Activated T-cell treated with anti-CD3 and anti-CD28 coated beads, Interleukin-2, amount 50 U/mL, for 72 hours (primary cell): Measurements from ENCODE around the gene ORM2. TPM values are rescaled to one million over a fixed set of nuclear protein-coding genes. Genes with fewer than 3 reads are reported as not detected.

Experiments used
- ATAC-seq, 2 donors: fragments of 150-1000 bp; cut with Tn5 transposase; replicated peaks in 1 of 2; 2 replicates each; pipeline ENCODE4 v1.10.0; 2021; ENCODE audit warnings: moderate library complexity in 2 of 2, mild to moderate bottlenecking in 1 of 2
- DNase-seq, 2 donors: peaks; one replicate each; pipeline ENCODE4 v3.0.0; 2021 to 2022; ENCODE audit warnings: mixed read lengths in 1 of 2
- H3K27ac Mint-ChIP-seq: one replicate; pipeline ENCODE4 v1.8.0; 2022; ENCODE audit warnings: mild to moderate bottlenecking, moderate library complexity, mixed read lengths
- H3K27me3 Mint-ChIP-seq: one replicate; pipeline ENCODE4 v1.8.0; 2022; ENCODE audit warnings: low read depth, mixed read lengths
- H3K36me3 Mint-ChIP-seq, 2 donors: one replicate each; pipeline ENCODE4 v1.8.0; 2022; ENCODE audit warnings: mixed read lengths in 2 of 2, mild to moderate bottlenecking in 1 of 2; ENCODE audit not compliant: insufficient read depth in 2 of 2
- H3K4me1 Mint-ChIP-seq: one replicate; pipeline ENCODE4 v1.8.0; 2022; ENCODE audit warnings: low read depth, mixed read lengths
- H3K4me3 Mint-ChIP-seq, 2 donors: one replicate each; pipeline ENCODE4 v1.8.0; 2022; ENCODE audit warnings: mild to moderate bottlenecking in 2 of 2, mixed read lengths in 2 of 2, moderate library complexity in 2 of 2
- H3K9me3 Mint-ChIP-seq, 2 donors: one replicate each; pipeline ENCODE4 v1.8.0; 2022; ENCODE audit warnings: mixed read lengths in 2 of 2
- total RNA-seq, 2 donors: library from RNA; stranded (reverse); gene quantifications; one replicate each; pipeline ENCODE4 v1.2.3, GENCODE V29; 2022

The ORM2 gene
- total RNA-seq, 2 donors from 2014 or later: not detected

DNA sequence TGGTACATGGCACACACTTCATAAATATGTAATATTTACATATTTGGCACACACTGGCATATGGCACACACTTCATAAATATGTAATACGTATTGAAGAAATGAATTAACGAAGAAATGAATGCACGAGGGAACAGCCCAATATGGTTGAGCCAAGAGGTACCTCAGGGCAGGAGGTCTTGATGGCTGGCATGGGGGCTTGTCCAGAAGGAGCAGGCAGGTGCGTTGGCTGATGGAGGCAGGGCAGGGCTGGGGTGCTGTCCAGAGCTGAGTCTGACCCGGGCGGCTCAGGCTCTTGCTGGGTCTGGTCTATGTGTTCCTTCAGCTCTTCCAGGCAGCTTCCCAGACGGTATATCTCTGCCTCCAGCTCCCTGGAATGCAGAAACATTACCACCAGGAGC is 31.9 kb downstream of the ORM2 start:
- no peak for ATAC-seq
- no peak for DNase-seq
- no peak overlapping the region for H3K4me3 Mint-ChIP-seq
- peaks cover 65% of the 10 kb centered on the region for H3K4me1 Mint-ChIP-seq
- peaks cover 22 to 61% of the 10 kb centered on the region in 2 donors for H3K36me3 Mint-ChIP-seq
- peak overlapping the region; percentile 93 for H3K27ac Mint-ChIP-seq
- H3K27me3 Mint-ChIP-seq: no peaks in the 10 kb centered on the region
- H3K9me3 Mint-ChIP-seq: no peaks in the 10 kb centered on the region

DNA sequence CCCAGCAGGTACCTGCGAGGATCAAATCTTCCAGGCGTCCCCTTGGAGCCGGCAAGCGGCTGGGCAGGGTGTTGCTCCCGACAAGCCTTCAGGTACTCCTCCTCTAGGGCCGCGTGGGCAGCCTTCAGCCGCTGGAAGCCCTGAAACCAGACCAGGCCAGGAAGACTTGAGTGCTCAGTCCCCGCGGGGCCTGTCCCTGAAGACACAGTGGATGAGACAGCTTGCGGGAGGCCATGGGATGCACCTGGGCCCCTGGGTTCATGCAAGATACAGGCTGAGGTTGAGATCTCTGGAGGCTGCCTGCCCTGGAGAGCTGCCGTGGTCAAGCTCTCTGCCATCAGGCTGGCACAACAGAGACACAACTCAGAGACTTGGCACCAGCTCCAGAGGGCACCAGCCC is 32.7 kb downstream of the ORM2 start:
- no peaks in the 10 kb centered on the region for H3K9me3 Mint-ChIP-seq
- H3K4me1 Mint-ChIP-seq: peaks cover 73% of the 10 kb centered on the region
- peaks cover 20 to 63% of the 10 kb centered on the region in 2 donors for H3K36me3 Mint-ChIP-seq
- H3K27ac Mint-ChIP-seq: peak overlapping the region; percentile 95
- no peaks in the 10 kb centered on the region for H3K27me3 Mint-ChIP-seq
- no peak overlapping the region for H3K4me3 Mint-ChIP-seq
- ATAC-seq (no peak), DNase-seq (no peak)

- peak; percentile 57 to 59 for ATAC-seq
- Mint-ChIP-seq H3K9me3 (no peaks in the 10 kb centered on the region), H3K27me3 (no peaks in the 10 kb centered on the region), H3K4me1 (peaks cover 80% of the 10 kb centered on the region), H3K27ac (peak overlapping the region; percentile 95), H3K4me3 (peak overlapping the region; percentile 66 to 69), H3K36me3 (peaks cover 17 to 64% of the 10 kb centered on the region in 2 donors)
- DNase-seq: no peak
Measured at GRCh38 chr9:114363424-114363823, 33.8 kb downstream of the ORM2 start.

GRCh38 chr9:114364134-114365041 is 34.7 kb downstream of the ORM2 start:
- Mint-ChIP-seq H3K9me3 (no peaks in the 10 kb centered on the region), H3K27ac (peak overlapping the region; percentile 95), H3K36me3 (peaks cover 17 to 65% of the 10 kb centered on the region in 2 donors), H3K4me1 (peaks cover 80% of the 10 kb centered on the region), H3K27me3 (no peaks in the 10 kb centered on the region), H3K4me3 (peak overlapping the region; percentile 66 to 69)
- ATAC-seq: peak; percentile 13 to 29
- no peak for DNase-seq

- no peaks in the 10 kb centered on the region for H3K27me3 Mint-ChIP-seq
- ATAC-seq (no peak), DNase-seq (no peak)
- peaks cover 21 to 65% of the 10 kb centered on the region in 2 donors for H3K36me3 Mint-ChIP-seq
- H3K4me3 Mint-ChIP-seq: peak overlapping the region; percentile 66 to 69
- no peaks in the 10 kb centered on the region for H3K9me3 Mint-ChIP-seq
- H3K27ac Mint-ChIP-seq: peak overlapping the region; percentile 95
- peaks cover 80% of the 10 kb centered on the region for H3K4me1 Mint-ChIP-seq
Measured at GRCh38 chr9:114365194-114365593, 35.5 kb downstream of the ORM2 start.

DNA sequence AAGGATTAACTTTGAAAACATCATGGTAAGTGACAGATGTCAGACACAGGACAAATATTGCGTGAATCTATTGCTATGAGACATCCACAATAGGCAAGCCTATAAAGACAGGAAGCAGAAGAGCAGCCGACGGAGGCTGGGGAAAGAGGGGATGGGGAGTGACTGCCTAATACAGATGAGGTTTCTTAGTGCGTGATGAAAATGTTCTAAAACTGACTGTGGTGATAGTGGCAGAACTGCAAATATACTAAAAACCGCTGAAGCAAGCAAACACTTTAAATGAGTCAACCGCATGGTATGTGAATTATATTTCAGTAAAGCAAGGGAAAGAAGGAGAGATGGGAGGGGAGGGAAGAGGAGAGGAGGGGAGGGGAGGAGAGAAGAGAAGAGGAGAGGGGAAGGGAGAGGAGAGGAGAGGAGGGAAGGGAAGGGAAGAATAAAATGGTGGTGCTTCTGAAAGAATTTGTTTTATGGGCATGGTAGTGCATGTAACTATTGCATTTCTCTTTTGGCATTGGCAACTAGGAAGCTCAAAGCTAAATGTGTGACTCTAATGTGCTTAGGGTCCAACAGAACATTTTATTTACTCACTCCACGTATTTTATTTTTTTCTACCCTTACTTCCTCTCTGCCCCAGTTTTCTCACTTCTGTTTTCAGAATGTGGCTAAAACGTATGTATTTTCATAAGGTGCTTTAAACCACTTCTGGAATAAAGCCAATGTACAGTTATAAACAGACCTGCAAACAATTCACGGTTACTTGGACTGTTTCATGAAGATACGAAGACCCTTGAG is 36.9 kb downstream of the ORM2 start:
- Mint-ChIP-seq H3K4me3 (peak overlapping the region; percentile 65 to 67), H3K27me3 (no peaks in the 10 kb centered on the region), H3K4me1 (peaks cover 76% of the 10 kb centered on the region), H3K9me3 (no peaks in the 10 kb centered on the region), H3K27ac (peak overlapping the region; percentile 99), H3K36me3 (peaks cover 14 to 54% of the 10 kb centered on the region in 2 donors)
- DNase-seq (peak; percentile 48 to 60), ATAC-seq (peak; percentile 74 to 77)

- peaks cover 13 to 56% of the 10 kb centered on the region in 2 donors for H3K36me3 Mint-ChIP-seq
- H3K9me3 Mint-ChIP-seq: no peaks in the 10 kb centered on the region
- peak overlapping the region; percentile 65 to 67 for H3K4me3 Mint-ChIP-seq
- peak overlapping the region; percentile 99 for H3K27ac Mint-ChIP-seq
- H3K4me1 Mint-ChIP-seq: peaks cover 83% of the 10 kb centered on the region
- ATAC-seq (no peak), DNase-seq (no peak)
- H3K27me3 Mint-ChIP-seq: no peaks in the 10 kb centered on the region
Measured at GRCh38 chr9:114367366-114367765, 37.7 kb downstream of the ORM2 start.

- H3K27me3 Mint-ChIP-seq: no peaks in the 10 kb centered on the region
- H3K4me3 Mint-ChIP-seq: peak overlapping the region; percentile 65 to 67
- H3K4me1 Mint-ChIP-seq: peaks cover 86% of the 10 kb centered on the region
- ATAC-seq (no peak), DNase-seq (no peak)
- peak overlapping the region; percentile 99 for H3K27ac Mint-ChIP-seq
- H3K36me3 Mint-ChIP-seq: peaks cover 13 to 53% of the 10 kb centered on the region in 2 donors
- no peaks in the 10 kb centered on the region for H3K9me3 Mint-ChIP-seq
Measured at GRCh38 chr9:114367772-114368569, 38.3 kb downstream of the ORM2 start.

- H3K36me3 Mint-ChIP-seq: peaks cover 11 to 45% of the 10 kb centered on the region in 2 donors
- H3K27me3 Mint-ChIP-seq: no peaks in the 10 kb centered on the region
- no peaks in the 10 kb centered on the region for H3K9me3 Mint-ChIP-seq
- no peak for ATAC-seq
- peak overlapping the region in 1 of 2 donors; percentile 0 for H3K4me3 Mint-ChIP-seq
- H3K4me1 Mint-ChIP-seq: peaks cover 86% of the 10 kb centered on the region
- no peak for DNase-seq
- H3K27ac Mint-ChIP-seq: peak overlapping the region; percentile 4
Measured at GRCh38 chr9:114369216-114370130, 39.8 kb downstream of the ORM2 start.

DNA sequence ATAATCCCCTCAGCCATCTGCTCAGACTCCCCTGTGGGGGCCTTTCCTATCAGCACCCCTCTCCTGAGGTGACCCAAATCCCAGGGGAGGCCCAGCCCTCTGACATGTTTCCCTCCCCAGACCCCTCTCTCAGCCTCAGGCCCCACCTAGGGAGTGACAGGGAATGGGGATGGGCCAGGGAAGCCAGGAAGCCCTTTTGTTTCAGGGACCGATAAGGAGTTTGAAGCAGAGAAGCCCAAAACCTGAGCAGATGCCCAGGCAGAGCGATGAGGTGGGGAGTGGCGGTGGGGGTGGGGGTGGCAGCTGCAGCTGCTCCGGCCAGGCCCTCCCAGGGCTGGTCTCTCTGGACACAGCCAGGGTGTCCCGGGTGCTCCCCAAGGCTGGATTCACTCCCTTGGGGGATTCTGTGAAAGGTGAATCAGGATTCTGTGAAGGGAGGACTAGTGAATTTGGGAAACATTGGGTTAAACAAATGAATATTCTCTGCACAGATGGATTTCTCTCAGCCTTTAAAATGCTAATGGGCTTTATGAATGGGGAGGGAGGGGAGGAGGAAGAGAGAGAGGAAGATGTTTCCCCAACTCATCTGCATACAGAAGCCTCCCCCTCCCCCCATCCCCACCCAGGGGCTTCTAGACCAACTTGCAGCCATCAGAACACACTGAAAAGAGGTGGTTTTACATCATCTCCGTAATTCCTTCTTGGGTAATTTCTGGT is 40.7 kb downstream of the ORM2 start:
- no peak overlapping the region for H3K4me3 Mint-ChIP-seq

DNA sequence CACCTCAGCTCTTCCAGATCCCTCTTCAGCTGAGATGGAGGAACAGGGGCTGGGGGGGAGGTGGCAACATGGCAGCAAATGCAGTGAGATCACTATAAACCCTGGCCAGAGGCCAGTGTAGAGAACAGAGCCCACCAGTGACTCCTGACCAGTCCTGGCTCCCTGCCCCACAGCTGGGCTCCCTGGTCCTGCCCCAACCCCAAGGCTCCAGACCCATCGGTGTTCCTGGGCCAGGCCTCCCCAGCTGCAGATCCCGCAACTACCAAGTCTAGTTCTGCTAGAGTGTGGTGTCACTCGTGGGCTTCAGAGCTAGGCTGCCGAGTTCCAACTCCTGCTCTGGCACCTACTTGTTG is 41.3 kb downstream of the ORM2 start:
- Mint-ChIP-seq H3K27ac (peak overlapping the region; percentile 61), H3K27me3 (no peaks in the 10 kb centered on the region), H3K4me1 (peaks cover 88% of the 10 kb centered on the region), H3K4me3 (peak overlapping the region; percentile 8), H3K9me3 (no peaks in the 10 kb centered on the region), H3K36me3 (peaks cover 10 to 43% of the 10 kb centered on the region in 2 donors)
- DNase-seq: no peak
- ATAC-seq: no peak

More for the DNA sequence above, 40.7 kb downstream of the ORM2 start:
- H3K36me3 Mint-ChIP-seq: peaks cover 10 to 42% of the 10 kb centered on the region in 2 donors
- peaks cover 89% of the 10 kb centered on the region for H3K4me1 Mint-ChIP-seq
- H3K9me3 Mint-ChIP-seq: no peaks in the 10 kb centered on the region
- no peaks in the 10 kb centered on the region for H3K27me3 Mint-ChIP-seq
- DNase-seq (no peak), ATAC-seq (no peak)
- no peak overlapping the region for H3K27ac Mint-ChIP-seq
